ENCODE measurements around the gene CYBA.

GRCh38 chr16:88608076-88608475 lies 42.8 kb downstream of the CYBA start:
- TF ChIP-seq, protein P1, sequence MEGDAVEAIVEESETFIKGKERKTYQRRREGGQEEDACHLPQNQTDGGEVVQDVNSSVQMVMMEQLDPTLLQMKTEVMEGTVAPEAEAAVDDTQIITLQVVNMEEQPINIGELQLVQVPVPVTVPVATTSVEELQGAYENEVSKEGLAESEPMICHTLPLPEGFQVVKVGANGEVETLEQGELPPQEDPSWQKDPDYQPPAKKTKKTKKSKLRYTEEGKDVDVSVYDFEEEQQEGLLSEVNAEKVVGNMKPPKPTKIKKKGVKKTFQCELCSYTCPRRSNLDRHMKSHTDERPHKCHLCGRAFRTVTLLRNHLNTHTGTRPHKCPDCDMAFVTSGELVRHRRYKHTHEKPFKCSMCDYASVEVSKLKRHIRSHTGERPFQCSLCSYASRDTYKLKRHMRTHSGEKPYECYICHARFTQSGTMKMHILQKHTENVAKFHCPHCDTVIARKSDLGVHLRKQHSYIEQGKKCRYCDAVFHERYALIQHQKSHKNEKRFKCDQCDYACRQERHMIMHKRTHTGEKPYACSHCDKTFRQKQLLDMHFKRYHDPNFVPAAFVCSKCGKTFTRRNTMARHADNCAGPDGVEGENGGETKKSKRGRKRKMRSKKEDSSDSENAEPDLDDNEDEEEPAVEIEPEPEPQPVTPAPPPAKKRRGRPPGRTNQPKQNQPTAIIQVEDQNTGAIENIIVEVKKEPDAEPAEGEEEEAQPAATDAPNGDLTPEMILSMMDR (conservative IDR thresholded peaks at IDR 0.05 in 1 of 2, IDR thresholded peaks at IDR 0.05 in 1 of 2; ENCODE audit: extremely low read depth in 1 of 2, insufficient read depth in 1 of 2, low read depth in 1 of 2, low read length in 2 of 2): no peak
- no peak for TF ChIP-seq EZH2 (IDR thresholded peaks at IDR 0.05; ENCODE audit: borderline replicate concordance, low read length)

All from mammary epithelial cell (primary cell).